Psoas muscle (tissue), 8 donors: ENCODE data around the gene CABLES2. TPM values are rescaled to one million over a fixed set of nuclear protein-coding genes. Genes with fewer than 3 reads are reported as not detected.

Experiments used
- ATAC-seq, 4 donors: fragments of 200-7000 bp; cut with Tn5 transposase; one replicate each; pipeline ENCODE4 v1.9.1; 2020; ENCODE audit warnings: moderate library complexity in 3 of 4, mild to moderate bottlenecking in 2 of 4
- DNase-seq, 2 donors: peaks; one replicate each; pipeline ENCODE4 v3.0.0-alpha.2; 2020
- H3K27ac ChIP-seq: fragments of 200-600 bp; one replicate; pipeline ENCODE4 v1.8.0; 2022
- H3K27me3 ChIP-seq, 3 donors: fragments of 200-600 bp in 1 of 3; one replicate each; pipeline versions ENCODE4 v1.6.1 to v1.8.0; 2013 to 2022; ENCODE audit warnings: low read length in 2 of 3, mild to moderate bottlenecking in 2 of 3, moderate library complexity in 1 of 3; ENCODE audit not compliant: insufficient read depth in 3 of 3
- H3K36me3 ChIP-seq, 2 donors: fragments of 200-600 bp in 1 of 2; one replicate each; pipeline versions ENCODE4 v1.6.1 to v1.8.0; 2013 to 2022; ENCODE audit warnings: low read depth in 1 of 2, mild to moderate bottlenecking in 1 of 2, moderate library complexity in 1 of 2; ENCODE audit not compliant: insufficient read depth in 1 of 2
- H3K4me1 ChIP-seq: fragments of 200-600 bp; one replicate; pipeline ENCODE4 v1.8.0; 2022
- H3K4me3 ChIP-seq: fragments of 200-600 bp; one replicate; pipeline ENCODE4 v1.8.0; 2022; ENCODE audit warnings: mild to moderate bottlenecking
- H3K9me3 ChIP-seq: fragments of 200-600 bp; one replicate; pipeline ENCODE4 v1.8.0; 2022
- whole genome bisulfite sequencing, 3 donors: extraction: QIAGEN DNeasy Blood & Tissue Kit; methylation state at CpG; one replicate each; pipeline versions ENCODE4 v1.1.6 to v1.1.7; 2013; 5-methylcytosine and 5-hydroxymethylcytosine counted together
- intact Hi-C, 2 donors: fragments of 100-400 bp; cut with DNase I; formaldehyde crosslinking; loops; one replicate each; pipeline versions ENCODE4 v1.11.0 to v1.14.2; 2022
- polyA plus RNA-seq, 3 donors: library from polyadenylated mRNA; stranded (reverse); fragments of 200-250 nt; gene quantifications; one replicate each; pipeline ENCODE4 v1.2.3, GENCODE V29; 2013
- total RNA-seq, 4 donors: library from RNA; stranded (reverse); fragmentation: NEBNext Ultra II Directional in 2 of 4; extraction: Animal tissue kit (Norgen Biotek cat#: 25700) in 2 of 4; gene quantifications; one replicate each; pipeline versions ENCODE4 v1.2.1 to v1.2.4, GENCODE V29; 2021 to 2023
- TF ChIP-seq, protein P1 (sequence below): fragments of 200-600 bp; IDR thresholded peaks from one replicate; pipeline ENCODE4 v1.8.0; 2022; ENCODE audit warnings: antibody characterized with exemption
- donor health status: healthy with polysubstance abuse.
- donor health status: DM: no; HTN: no; CAD: no; lungs with moderate emphysema.
- donor health status: Bipolar disorder and iron deficiency.
- donor health status: healthy.
- donor health status: DM: yes; HTN: yes; CAD: no.
- donor health status: DM: no; HTN: no; CAD: no.
- donor health status: DM: no; HTN: no; CAD: no.
- donor health status: DM: yes; HTN: yes; CAD: no.

CABLES2 gene
- total and polyA plus RNA-seq, 7 donors: 2.4 to 4.3 (median 3.8) TPM

DNA sequence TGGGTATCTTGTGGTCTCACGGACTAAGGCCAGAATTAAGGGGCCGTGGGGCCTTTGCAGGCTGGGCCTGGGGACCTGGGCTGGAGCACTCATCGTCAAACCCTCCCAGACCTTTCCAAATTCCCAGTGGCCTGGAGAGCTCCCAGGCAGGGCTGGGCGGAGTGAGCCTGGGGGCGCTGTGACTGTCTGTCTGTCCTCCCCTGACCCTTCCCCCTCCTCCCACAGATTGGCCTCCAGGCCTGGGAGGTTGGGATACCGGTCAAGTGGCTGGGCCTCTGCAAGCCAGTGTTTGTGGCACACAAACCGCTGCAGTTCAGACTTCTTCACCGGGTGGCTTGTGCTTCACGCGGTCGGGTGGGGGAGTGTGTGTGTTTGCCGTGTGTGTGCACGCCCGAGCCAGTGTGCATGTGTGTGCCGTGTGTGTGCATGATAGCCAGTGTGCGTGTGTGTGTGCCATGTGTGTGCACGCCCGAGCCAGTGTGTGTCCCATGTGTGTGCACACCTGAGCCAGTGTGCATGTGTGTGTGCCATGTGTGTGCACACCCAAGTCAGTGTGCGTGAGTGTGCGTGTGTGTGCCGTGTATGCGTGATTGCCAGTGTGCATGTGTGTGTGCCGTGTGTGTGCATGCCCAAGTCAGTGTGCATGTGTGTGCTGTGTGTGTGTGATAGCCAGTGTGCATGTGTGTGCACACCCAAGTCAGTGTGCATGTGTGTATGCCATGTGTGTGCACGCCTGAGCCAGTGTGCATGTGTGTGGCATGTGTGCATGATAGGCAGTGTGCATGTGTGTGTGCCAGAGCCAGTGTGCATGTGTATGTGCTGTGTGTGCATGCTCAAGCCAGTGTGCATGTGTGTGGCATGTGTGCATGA is 14.0 kb upstream of the CABLES2 start:
- TF ChIP-seq, protein P1, sequence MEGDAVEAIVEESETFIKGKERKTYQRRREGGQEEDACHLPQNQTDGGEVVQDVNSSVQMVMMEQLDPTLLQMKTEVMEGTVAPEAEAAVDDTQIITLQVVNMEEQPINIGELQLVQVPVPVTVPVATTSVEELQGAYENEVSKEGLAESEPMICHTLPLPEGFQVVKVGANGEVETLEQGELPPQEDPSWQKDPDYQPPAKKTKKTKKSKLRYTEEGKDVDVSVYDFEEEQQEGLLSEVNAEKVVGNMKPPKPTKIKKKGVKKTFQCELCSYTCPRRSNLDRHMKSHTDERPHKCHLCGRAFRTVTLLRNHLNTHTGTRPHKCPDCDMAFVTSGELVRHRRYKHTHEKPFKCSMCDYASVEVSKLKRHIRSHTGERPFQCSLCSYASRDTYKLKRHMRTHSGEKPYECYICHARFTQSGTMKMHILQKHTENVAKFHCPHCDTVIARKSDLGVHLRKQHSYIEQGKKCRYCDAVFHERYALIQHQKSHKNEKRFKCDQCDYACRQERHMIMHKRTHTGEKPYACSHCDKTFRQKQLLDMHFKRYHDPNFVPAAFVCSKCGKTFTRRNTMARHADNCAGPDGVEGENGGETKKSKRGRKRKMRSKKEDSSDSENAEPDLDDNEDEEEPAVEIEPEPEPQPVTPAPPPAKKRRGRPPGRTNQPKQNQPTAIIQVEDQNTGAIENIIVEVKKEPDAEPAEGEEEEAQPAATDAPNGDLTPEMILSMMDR: no peak
- H3K36me3 ChIP-seq: no peaks in the 10 kb centered on the region
- ATAC-seq: no peak
- H3K4me1 ChIP-seq: no peaks in the 10 kb centered on the region
- peaks cover 0 to 26% (median 11%) of the 10 kb centered on the region in 3 donors for H3K27me3 ChIP-seq
- H3K4me3 ChIP-seq: no peak overlapping the region
- H3K27ac ChIP-seq: no peak overlapping the region
- H3K9me3 ChIP-seq: no peaks in the 10 kb centered on the region
- DNase-seq: no peak
- 83 to 88% (median 83%) methylated on average over 24 of the region's 24 CpGs for WGBS, 3 donors
- intact Hi-C loops: no loop called here

DNA sequence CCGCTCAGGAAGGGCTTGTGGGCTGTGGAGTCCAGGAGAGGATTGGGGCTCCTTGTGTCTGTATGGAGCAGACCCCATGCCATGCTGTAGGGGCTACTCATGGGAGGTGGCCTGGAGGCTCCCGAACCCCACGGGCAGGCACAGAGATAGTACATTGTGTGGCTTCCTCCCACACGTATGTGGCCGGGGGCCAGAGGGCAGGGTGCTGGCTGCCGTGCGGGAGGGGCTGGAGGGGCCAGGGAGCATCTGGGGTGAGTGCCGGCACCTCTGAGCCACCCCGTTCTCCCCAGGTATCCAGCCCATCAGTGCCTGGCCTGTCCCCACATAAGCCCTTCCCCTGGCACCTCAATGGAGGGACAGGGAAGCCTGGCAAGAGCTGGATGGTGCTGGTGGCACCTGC is 12.7 kb upstream of the CABLES2 start:
- no peaks in the 10 kb centered on the region for H3K4me1 ChIP-seq
- TF ChIP-seq, protein P1: no peak
- no peak overlapping the region for H3K27ac ChIP-seq
- DNase-seq (no peak), ATAC-seq (no peak)
- H3K9me3 ChIP-seq: no peaks in the 10 kb centered on the region
- H3K27me3 ChIP-seq: peaks cover 0 to 26% (median 10%) of the 10 kb centered on the region in 3 donors
- H3K36me3 ChIP-seq: no peaks in the 10 kb centered on the region
- H3K4me3 ChIP-seq: no peak overlapping the region
- intact Hi-C loops: loop anchor here in 1 of 2 donors (10.0 kb wide), 1 partner anchor 195 kb away; no protein-coding TSS in a partner anchor
- WGBS, 3 donors: 75 to 83% (median 83%) methylated on average over 8 to 9 of the region's 9 CpGs

DNA sequence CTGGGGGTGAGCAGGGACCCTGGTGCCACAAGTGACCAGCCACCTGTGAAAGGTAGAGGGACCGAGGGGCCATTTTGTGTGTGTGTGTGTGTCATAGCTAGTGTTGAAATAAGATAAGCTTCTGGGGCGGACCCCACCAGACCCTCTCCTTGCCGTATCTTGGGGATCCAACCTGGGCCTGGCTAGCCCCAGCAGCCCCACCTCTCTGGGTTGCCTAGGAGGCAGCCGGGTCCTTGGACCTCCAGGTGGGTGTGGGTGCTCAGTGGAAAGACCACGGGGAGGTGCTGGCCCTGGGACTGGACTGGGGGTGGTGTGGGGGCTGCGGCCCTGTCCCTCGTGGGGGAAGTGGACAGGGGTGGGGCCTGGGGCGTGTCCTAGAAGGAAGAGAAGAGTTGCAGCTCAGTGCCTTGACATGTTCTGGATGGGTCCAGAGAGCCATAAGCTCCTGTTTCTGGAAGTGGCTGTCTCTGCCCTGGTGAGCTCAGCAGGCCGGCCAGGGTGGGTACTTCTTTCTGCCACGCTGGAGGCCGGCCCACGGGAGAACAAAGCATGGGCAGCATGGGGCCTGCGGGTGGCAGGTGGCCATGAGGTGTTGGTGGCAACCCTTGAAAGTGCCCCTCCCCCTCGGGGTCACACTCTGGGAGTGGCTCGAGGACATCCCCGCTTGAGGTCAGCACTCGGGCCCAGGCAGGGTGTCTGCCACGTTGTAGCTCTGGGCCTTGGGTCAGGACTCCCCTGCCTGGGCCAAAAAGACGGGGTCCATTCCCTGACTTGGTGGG is 11.8 kb upstream of the CABLES2 start:
- H3K27ac ChIP-seq: no peak overlapping the region
- H3K9me3 ChIP-seq: no peaks in the 10 kb centered on the region
- no peak overlapping the region for H3K4me3 ChIP-seq
- TF ChIP-seq, protein P1: no peak
- peaks cover 0 to 17% (median 7%) of the 10 kb centered on the region in 3 donors for H3K27me3 ChIP-seq
- H3K4me1 ChIP-seq: no peaks in the 10 kb centered on the region
- no peak for ATAC-seq
- no peak for DNase-seq
- WGBS, 3 donors: 75 to 82% (median 81%) methylated on average over 19 of the region's 19 CpGs
- intact Hi-C loops: loop anchor here in 1 of 2 donors (10.0 kb wide), 1 partner anchor 196 kb away; no protein-coding TSS in a partner anchor
- H3K36me3 ChIP-seq: no peaks in the 10 kb centered on the region

DNA sequence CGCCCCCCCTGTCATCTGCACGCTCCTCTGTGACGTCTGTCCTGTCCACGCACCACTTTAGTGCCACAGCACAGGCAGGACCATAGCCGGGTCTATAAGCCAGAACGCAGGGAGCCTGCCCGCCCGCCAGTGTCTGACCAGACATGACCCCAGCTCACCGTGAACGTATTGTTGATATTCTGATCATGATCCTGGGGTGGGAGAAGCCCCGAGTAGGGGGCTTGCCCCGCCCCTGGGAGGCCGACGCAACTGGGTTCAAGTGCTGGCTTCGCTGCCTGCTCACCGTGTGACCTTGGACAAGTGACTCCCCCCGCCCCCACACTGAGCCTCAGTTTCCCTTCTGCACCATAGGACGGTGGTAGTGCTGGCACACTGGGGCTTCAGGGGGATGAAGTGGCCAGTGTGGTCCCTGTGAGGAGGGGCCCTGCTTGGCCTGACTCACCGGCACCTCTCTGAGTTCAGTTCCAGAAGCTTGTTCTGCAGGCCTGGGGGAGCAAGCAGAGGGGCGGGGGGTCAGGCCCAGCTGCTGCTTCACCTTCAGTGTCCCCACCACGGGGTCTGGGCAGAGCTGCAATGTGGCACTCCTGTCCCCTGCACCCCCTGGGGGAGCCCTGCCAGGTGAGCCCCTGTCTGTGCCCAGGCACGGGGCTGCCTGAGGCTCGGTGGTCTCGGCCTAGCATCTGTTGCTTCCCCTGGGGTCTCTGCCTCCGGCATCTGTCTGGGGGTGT is 11.1 kb upstream of the CABLES2 start:
- no peak for ATAC-seq
- intact Hi-C loops: loop anchor here in 1 of 2 donors (10.0 kb wide), 1 partner anchor 197 kb away; no protein-coding TSS in a partner anchor
- Histone ChIP-seq H3K4me3 (no peak overlapping the region), H3K27me3 (peaks cover 0 to 10% (median 4%) of the 10 kb centered on the region in 3 donors), H3K9me3 (no peaks in the 10 kb centered on the region), H3K4me1 (no peaks in the 10 kb centered on the region), H3K36me3 (no peaks in the 10 kb centered on the region), H3K27ac (no peak overlapping the region)
- no peak for DNase-seq
- 71 to 77% (median 73%) methylated on average over 24 to 25 of the region's 25 CpGs for WGBS, 3 donors
- TF ChIP-seq, protein P1: no peak
